ENCODE results near the gene FLT3LG.
"Not testable (repeated sequence)": the region's sequence is repeated elsewhere in the genome, so short reads cannot be mapped to it uniquely, and the experiment has no call there.

Gene FLT3LG

DNA sequence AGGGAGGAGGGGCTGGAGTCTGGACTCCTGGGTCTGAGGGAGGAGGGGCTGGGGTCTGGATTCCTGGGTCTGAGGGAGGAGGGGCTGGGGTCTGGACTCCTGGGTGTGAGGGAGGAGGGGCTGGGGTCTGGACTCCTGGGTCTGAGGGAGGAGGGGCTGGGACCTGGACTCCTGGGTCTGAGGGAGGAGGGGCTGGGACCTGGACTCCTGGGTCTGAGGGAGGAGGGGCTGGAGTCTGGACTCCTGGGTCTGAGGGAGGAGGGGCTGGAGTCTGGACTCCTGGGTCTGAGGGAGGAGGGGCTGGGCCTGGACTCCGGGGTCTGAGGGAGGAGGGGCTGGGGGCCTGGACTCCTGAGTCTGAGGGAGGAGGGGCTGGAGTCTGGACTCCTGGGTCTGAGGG is 12.9 kb upstream of the FLT3LG start:
- DNase-seq (ENCODE audit: insufficient read length, low spot score); FAIRE-seq: not testable (repeated sequence)

DNA sequence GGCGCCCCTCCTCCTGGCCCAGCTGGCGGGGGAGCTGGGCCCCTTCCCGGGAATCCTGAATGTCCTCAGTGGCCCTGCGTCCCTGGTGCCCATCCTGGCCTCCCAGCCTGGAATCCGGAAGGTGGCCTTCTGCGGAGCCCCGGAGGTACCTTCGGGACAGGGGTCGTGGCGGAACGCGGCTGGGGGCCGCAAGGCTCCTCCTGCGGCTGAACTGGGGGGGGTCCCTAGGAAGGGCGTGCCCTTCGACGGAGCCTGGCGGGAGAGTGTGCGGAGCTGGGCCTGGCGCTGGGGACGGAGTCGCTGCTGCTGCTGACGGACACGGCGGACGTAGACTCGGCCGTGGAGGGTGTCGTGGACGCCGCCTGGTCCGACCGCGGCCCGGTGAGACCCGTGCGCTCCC is 12.4 kb upstream of the FLT3LG start:
- DNase-seq (ENCODE audit: insufficient read length, low spot score): no peak
- FAIRE-seq: no peak

DNA sequence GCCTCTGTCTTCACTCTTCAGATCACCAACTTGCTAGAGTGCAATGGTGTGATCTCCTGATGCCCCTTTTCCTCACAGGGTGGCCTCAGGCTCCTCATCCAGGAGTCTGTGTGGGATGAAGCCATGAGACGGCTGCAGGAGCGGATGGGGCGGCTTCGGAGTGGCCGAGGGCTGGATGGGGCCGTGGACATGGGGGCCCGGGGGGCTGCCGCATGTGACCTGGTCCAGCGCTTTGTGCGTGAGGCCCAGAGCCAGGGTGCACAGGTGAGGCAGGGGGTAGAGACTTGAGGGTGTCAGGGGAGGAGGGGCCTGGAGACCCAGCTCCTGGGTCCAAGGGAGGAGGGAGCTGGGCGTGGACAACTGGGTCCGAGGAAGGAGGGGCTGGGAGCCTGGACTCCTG is 11.5 kb upstream of the FLT3LG start:
- DNase-seq (ENCODE audit: insufficient read length, low spot score): no peak
- FAIRE-seq: no peak

DNA sequence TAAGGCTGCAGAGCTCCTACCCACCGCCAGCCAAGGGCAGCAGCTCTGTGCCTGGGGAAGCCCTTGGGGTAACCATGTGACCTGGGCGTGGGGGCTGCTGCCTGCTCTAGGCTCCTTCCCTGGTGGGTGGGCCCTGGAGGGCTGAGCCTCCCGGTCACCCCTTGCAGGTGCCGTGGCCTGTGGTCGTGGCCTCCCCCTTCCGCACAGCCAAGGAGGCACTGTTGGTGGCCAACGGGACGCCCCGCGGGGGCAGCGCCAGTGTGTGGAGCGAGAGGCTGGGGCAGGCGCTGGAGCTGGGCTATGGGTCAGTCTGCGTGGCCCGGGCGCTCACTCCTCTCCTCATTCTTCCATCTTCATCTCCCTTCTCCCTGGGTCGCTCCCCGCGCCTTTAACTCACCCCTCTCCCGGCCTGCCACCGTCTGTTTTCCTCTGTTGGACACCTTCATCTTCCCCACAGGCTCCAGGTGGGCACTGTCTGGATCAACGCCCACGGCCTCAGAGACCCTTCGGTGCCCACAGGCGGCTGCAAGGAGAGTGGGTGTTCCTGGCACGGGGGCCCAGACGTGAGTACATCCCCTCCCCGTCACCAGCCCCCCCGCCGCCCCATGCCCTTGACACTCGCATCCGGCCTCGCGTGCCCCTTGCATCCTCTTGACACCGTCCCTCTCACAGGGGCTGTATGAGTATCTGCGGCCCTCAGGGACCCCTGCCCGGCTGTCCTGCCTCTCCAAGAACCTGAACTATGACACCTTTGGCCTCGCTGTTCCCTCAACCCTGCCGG is 9.9 kb upstream of the FLT3LG start:
- no peak for DNase-seq (ENCODE audit: insufficient read length, low spot score)
- FAIRE-seq: no peak

DNA sequence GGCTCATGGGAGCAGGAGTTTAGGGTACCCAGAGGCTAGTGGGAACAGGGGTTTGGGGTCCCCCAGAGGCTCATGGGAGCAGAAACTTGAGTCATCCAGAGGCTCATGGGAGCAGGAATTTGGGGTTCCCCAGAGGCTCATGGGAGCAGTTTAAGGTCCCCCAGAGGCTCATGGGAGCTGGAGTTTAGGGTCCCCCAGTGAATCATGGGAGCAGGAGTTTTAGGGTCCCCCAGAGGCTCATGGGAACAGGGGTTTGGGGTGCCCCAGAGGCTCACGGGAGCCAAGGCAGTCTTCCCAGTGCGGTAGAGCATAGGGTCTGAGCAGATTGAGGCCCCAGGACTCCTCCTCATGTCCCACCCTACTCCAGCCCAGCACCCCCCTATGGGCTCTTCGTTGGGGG is 8.6 kb upstream of the FLT3LG start:
- DNase-seq (ENCODE audit: insufficient read length, low spot score): no peak
- FAIRE-seq: no peak

DNA sequence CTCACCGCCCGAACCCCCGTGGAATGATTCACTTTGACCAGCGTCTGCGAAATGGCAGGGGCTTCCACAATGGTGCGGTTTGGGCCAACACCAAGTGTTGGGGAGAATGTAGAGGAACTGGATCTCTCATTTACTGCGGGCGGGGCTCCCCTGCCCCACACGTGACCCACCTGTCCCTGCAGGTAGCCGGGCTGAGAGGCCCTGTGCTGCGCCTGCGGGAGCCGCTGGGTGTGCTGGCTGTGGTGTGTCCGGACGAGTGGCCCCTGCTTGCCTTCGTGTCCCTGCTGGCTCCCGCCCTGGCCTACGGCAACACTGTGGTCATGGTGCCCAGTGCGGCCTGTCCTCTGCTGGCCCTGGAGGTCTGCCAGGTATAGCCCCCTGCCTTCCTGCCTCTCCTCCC is 5.8 kb upstream of the FLT3LG start:
- FAIRE-seq (no peak), DNase-seq (ENCODE audit: insufficient read length, low spot score) (no peak)

DNA sequence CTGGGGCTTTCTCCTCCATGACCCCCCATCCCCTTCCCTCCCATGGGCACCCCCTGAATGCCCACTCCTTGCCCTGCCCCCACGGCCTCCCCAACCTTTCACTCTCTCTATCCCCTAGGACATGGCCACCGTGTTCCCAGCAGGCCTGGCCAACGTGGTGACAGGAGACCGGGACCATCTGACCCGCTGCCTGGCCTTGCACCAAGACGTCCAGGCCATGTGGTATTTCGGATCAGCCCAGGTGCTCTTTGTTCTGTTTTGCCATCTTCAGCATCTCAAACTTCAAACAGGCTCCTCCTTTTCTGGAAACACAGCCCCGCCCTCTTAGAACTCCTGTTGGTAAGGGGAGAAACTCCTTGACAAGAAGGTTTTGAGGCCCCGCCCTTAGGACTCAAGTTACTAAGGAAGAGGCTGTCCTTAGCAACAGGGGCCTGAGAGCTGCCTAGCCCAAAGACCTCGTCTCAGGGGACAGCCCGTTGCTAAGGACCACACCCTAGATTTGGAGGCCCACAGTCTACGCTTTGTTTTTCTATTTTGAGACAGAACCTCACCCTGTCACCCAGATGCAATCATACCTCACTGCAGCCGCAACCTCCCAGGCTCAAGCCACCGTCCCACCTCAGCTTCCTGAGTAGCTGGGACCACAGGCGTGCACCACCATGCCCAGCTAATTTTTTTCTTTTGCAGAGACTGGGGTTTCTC is 5.1 kb upstream of the FLT3LG start:
- FAIRE-seq (no peak), DNase-seq (ENCODE audit: insufficient read length, low spot score) (no peak)

DNA sequence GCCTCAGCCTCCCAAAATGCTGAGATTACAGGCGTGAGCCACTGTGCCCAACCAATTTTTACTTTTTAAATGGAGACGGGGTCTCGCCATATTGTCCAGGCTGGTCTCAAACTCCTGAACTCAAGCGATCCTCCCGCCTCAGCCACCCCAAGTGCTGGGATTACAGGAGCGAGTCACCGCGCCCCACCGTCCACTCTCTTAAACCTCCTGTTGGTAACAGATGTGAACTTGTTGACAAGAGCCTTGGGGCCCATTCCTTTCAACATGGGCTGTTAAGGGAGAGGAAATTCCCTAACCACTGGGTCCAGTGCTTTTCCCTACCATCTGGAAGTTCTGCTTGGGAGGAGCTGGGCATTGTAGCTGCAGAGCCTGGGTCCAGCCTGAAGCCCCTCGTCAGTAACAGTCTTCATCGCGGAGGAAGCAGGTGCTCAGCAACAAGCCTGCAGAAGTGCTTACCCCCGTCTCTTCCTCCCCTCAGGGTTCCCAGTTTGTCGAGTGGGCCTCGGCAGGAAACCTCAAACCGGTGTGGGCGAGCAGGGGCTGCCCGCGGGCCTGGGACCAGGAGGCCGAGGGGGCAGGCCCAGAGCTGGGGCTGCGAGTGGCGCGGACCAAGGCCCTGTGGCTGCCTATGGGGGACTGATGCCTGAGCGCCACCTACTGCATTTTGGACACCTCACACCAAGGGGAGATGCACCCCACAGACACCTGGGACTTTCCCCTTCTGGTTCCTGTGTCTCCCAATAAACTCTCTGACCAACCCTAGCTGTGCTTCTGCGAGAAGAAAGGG is 4.0 kb upstream of the FLT3LG start:
- DNase-seq (ENCODE audit: insufficient read length, low spot score): no peak
- FAIRE-seq: no peak

DNA sequence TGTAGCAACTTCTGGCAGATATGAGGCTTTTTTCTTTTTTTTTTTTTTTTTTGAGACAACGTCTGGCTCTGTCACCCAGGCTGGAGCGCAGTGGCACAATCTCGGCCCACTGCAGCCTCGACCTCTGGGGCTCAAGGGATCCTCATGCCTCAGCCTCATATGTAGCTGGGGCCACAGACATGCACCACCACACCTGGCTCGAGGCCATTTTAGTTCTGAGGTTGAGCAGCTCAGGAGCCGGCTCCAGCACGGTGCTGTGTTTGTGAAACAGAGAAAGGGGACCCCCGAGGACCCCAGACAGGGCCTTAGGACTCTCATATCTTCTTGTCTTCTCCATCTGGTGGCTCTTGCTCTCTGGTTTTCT is 3.4 kb upstream of the FLT3LG start:
- FAIRE-seq (no peak), DNase-seq (ENCODE audit: insufficient read length, low spot score) (no peak)

DNA sequence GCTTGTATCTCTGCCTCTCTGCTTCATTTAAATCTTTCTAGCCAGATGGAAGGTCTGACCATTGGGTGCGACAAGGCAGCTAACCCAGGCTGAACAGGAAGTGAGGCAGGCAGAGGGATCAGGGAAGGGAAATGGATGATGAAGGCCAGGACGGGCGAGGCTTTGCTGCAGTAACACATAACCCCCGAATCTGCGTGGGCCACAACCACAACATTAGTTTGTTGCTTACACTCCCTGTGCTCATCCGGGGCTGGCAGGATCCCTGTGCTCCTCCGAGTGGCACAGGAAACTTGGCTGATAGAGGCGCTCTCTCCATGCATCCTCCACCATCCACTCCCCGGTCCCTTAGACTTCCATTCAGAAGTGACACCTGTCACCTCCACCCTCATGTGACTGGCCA is 1.1 kb upstream of the FLT3LG start:
- no peak for DNase-seq (ENCODE audit: insufficient read length, low spot score)
- no peak for FAIRE-seq

DNA sequence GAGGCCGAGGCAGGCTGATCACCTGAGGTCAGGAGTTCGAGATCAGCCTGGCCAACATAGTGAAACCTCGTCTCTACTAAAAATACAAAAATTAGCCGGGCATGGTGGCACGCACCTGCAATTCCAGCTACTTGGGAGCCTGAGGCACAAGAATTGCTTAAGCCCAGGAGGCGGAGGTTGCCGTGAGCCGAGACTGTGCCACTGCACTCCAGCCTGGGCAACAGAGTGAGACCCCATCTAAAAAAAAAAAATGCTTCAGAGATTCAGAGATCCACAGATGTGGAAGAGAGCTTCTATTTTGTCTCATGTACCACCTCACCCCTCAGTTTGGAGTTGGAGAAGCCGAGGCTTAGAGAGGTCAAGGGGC is 531 bp upstream of the FLT3LG start:
- not testable (repeated sequence) for DNase-seq (ENCODE audit: insufficient read length, low spot score); FAIRE-seq

DNA sequence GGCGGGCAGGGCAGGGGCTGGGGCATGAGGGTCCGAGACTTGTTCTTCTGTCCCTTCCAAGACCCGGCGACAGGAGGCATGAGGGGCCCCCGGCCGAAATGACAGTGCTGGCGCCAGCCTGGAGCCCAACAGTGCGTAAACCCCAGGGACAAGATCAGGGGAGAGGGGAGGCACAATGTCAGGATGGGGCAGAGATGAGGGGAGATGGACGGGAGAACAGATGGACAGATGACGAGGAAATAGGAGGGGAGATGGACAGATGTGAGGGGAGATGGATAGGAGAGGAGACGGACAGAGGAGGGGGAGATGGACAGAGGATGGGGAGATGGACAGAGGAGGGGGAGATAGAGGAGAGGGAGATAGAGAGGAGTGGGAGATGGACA is 518 bp downstream of the FLT3LG start:
- FAIRE-seq (no peak), DNase-seq (ENCODE audit: insufficient read length, low spot score) (no peak)

DNA sequence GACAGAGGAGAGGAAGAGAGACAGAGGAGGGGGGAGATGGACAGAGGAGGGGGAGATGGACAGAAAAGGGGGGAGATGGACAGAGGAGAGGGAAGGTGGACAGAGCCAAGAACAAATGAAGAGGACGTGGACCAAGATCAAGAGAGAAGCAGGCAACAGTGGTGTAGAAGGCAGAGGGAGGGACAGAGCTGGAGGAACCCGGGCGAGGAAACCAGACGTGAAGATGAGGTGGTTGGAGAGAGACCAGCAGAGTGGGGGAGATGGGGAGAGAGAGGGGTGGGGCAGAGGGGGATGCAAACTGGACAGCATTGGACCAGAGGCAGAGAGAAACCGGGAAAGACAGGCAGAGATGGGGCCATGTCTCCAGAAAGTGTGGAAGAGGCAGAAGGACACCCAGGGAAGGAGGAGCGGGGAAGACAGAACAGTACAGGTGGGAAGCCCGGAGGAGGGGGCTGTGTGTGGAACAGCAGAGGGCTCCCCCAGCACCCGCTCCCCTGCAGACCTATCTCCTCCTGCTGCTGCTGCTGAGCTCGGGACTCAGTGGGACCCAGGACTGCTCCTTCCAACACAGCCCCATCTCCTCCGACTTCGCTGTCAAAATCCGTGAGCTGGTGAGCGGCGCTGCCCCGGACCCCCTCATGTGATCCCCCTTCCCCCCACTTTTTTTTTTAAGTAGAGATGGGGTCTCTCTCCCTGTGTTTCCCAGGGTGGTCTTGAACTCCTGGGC is 1.3 kb downstream of the FLT3LG start:
- FAIRE-seq: no peak
- DNase-seq (ENCODE audit: insufficient read length, low spot score): no peak

DNA sequence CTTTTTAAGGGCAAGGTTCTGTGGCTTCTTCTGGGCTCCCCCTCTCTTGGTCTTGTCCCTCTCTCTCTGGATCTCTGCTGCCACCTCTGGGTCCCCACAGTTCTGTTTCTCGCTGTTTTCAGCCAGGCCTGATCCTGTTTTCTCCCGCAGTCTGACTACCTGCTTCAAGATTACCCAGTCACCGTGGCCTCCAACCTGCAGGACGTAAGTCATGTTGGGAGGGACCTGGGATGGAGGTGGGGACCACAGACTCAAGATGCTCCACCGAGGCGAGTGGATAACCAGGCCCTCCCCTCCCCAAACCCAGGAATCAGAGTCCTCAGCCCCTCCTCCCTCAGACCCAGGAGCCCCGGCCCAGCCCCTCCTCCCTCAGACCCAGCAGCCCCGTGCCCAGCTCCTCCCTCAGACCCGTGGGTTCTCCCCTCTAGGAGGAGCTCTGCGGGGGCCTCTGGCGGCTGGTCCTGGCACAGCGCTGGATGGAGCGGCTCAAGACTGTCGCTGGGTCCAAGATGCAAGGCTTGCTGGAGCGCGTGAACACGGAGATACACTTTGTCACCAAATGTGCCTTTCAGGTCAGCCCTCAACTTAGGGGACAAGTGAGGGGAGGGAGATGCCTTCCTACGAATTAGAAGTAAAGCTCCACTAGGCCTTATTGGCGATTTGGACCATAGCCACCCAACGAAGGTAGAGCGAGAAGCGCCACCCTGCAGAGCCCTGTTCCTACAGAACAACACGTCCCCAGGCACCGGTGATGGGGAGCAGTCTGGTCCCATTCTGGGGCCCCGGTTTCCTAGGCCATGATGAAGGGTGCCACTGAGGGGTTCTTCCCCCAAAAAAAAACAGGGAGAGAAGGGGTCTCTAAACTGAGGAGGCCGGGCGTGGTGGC is 2.2 kb downstream of the FLT3LG start:
- no peak for FAIRE-seq
- no peak for DNase-seq (ENCODE audit: insufficient read length, low spot score)

DNA sequence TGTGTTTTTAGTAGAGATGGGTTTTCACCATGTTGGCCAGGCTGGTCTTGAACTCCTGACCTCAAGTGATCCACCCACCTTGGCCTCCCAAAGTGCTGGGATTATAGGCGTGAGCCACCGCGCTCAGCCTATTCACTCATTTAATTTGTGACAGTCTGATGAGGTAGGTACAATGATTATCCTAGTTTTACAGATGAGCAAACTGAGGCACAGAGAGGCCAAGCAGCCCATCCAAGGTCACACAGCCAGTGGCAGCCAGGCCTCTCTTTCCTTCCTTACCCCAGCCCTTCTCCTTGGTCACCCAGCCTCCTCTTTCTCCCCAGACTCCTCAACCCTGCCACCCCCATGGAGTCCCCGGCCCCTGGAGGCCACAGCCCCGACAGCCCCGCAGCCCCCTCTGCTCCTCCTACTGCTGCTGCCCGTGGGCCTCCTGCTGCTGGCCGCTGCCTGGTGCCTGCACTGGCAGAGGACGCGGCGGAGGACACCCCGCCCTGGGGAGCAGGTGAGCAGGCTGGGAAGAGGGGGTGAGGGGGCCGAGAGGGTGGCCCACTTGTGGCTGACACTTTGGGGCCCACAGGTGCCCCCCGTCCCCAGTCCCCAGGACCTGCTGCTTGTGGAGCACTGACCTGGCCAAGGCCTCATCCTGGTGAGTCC is 6.1 kb downstream of the FLT3LG start:
- FAIRE-seq (no peak), DNase-seq (ENCODE audit: insufficient read length, low spot score) (no peak)

DNA sequence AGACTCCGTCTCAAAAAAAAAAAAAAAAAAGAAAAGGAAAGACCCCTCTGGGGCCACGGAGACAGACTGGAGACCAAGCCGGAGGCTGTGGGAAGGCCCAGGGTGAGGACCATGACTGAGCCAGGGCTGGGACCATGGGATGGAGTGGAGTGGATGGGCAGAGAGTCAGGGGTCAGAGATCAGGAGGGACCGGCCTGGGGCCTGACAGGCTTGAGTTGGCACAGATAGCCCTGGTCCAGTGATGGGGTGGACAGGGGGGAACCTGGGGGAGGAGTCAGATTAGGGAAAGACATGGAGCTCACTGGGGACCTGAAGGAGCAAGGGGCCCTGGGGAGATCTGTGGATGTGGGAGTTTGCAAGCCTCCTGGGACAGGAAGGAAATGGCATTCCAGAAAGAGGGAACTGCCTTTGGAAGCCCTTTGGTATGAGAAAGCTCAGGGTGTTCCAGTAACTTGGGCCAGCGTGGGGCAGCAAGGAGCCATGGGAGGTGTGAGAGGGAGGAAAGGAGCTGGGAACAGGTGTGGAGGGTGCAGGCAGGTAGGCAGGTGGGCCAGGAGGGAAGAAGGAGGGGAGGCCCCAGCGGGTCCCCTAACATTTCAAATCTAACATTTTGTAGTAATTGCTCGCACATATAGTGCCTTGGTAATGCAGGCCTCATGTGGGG is 7.1 kb downstream of the FLT3LG start:
- DNase-seq (ENCODE audit: insufficient read length, low spot score) (no peak), FAIRE-seq (no peak)

DNA sequence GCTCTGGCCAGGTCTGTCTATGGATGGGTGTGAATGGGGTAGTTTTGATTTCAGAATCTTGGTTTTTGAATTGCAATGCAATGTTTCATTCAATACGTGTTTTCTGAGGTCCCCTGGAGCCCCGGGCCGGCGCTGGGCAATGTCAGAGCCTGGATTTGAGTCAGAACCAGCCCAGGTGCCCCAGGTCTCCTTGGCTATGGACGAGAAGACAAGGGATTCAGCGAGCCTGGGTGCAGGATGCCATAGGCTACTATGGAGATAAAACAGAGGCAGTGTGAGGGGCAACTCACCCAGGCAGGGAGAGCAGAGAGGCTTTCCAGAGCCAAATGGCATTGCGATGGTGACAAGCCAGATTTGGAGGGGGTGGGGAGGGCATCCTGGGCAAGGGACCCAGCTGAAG is 12.2 kb downstream of the FLT3LG start:
- DNase-seq (ENCODE audit: insufficient read length, low spot score): no peak

DNA sequence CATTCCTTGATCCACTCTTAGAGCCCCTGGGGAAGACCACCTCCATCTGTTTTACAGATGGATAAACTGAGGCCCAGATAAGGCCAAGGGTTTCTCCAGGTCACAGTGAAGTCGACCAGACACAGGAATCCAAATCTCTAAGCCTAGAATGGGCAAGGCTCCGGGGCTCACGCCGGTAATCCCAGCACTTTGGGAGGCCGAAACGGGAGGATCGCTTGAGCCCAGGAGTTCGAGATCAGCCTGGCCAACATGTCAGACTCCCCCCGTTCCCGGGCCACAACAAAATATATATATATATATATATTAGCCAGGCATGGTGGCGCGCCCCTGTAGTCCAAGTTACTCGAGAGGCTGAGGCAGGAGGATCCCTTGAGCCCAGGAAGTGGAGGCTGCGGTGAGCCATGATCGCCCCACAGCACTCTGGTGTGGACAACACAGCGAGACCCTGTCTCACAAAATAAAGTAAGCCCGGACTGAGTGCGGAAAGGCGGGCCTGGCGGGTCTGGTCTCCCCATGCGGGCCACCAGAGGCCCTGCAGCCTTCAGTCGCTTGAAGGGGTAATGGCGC is 12.8 kb downstream of the FLT3LG start:
- no peak for DNase-seq (ENCODE audit: insufficient read length, low spot score)
- FAIRE-seq: no peak

More for the DNA sequence above, 12.2 kb downstream of the FLT3LG start:
- FAIRE-seq: no peak
